ENCODE measurements around the gene MAPRE2.

- no peak for TF ChIP-seq POLR2A (IDR thresholded peaks at IDR 0.05)
- TF ChIP-seq CTCF (IDR thresholded peaks at IDR 0.05) = no peak
These were observed 33.9 kb downstream of the MAPRE2 start for GRCh38 chr18:35075132-35075531.
